Breast epithelium (tissue), 3 donors: ENCODE results near the gene SUGP2.

ENCODE experiments used
- POLR2A ChIP-seq: fragments of 450-650 bp; IDR thresholded peaks from one replicate; pipeline ENCODE4 v1.6.1; 2016; ENCODE audit warnings: antibody characterized with exemption, mild to moderate bottlenecking, moderate library complexity
- POLR2AphosphoS5 ChIP-seq, 3 donors: sonication (generic); formaldehyde crosslinking; IDR thresholded peaks; one replicate each; pipeline ENCODE4 v1.6.1; 2017; ENCODE audit warnings: antibody characterized with exemption in 3 of 3
- TF ChIP-seq, protein P1 (sequence below), 3 donors: fragments of 450-650 bp; IDR thresholded peaks; one replicate each; pipeline ENCODE4 v1.5.1; 2016 to 2017; ENCODE audit warnings: antibody characterized with exemption in 3 of 3, mild to moderate bottlenecking in 3 of 3, moderate library complexity in 3 of 3

DNA sequence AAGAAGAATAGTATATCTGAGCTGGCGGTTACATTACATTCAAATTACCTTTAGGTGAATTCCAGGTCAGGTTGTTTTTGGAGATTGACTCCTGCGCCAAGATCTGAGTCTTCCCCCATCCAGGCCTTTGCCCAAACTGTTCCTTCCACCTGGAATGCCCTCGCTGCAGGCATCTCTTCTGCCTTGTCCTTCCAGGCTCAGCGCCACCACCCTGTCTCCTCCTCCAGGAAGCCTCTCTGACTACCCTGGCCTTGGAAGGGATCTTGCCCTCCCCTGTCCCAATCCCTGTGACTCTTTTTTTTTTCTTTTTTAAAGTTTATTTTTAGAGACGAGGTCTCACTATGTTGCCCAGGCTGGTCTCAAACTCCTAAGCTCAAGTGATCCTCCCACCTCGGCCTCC, 90.6 kb downstream of the SUGP2 start:
- TF ChIP-seq, protein P1, sequence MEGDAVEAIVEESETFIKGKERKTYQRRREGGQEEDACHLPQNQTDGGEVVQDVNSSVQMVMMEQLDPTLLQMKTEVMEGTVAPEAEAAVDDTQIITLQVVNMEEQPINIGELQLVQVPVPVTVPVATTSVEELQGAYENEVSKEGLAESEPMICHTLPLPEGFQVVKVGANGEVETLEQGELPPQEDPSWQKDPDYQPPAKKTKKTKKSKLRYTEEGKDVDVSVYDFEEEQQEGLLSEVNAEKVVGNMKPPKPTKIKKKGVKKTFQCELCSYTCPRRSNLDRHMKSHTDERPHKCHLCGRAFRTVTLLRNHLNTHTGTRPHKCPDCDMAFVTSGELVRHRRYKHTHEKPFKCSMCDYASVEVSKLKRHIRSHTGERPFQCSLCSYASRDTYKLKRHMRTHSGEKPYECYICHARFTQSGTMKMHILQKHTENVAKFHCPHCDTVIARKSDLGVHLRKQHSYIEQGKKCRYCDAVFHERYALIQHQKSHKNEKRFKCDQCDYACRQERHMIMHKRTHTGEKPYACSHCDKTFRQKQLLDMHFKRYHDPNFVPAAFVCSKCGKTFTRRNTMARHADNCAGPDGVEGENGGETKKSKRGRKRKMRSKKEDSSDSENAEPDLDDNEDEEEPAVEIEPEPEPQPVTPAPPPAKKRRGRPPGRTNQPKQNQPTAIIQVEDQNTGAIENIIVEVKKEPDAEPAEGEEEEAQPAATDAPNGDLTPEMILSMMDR (IDR thresholded peaks at IDR 0.05) = no peak
- TF ChIP-seq POLR2A (no peak), POLR2AphosphoS5 (IDR thresholded peaks at IDR 0.05) (no peak)
